ENCODE measurements around the gene RTN4.

- TF ChIP-seq POLR2A (IDR thresholded peaks at IDR 0.05; ENCODE audit: low read depth, low read length) (no peak), TAF1 (IDR thresholded peaks at IDR 0.05; ENCODE audit: low read depth, low read length) (no peak), POLR2AphosphoS5 (IDR thresholded peaks at IDR 0.05; ENCODE audit: low read depth, low read length) (no peak), SPI1 (IDR thresholded peaks at IDR 0.05; ENCODE audit: low read depth, low read length) (no peak), POU2F2 (IDR thresholded peaks at IDR 0.05; ENCODE audit: low read depth, low read length) (no peak)
Observed at GRCh38 chr2:54950811-54951210, 99.4 kb downstream of the RTN4 start.

Data from GM12891 (cell line).